MG63 (cell line): ENCODE results near the gene URB2. TPM values are rescaled to one million over a fixed set of nuclear protein-coding genes. Genes with fewer than 3 reads are reported as not detected.
"Not testable (repeated sequence)": the region's sequence is repeated elsewhere in the genome, so short reads cannot be mapped to it uniquely, and the experiment has no call there.

Experiments used
- DNase-seq: peaks from one replicate; pipeline ENCODE4 v3.0.0-alpha.2; 2020
- H3K27me3 ChIP-seq: fragments of 250-450 bp; sonication (Bioruptor Pico); 2 replicates; pipeline ENCODE4 v1.5.1; 2020; ENCODE audit warnings: mild to moderate bottlenecking, moderate library complexity
- H3K36me3 ChIP-seq: fragments of 250-450 bp; sonication (Bioruptor Pico); 2 replicates; pipeline ENCODE4 v1.5.1; 2020; ENCODE audit warnings: mild to moderate bottlenecking, moderate library complexity
- H3K4me3 ChIP-seq: fragments of 250-450 bp; sonication (Bioruptor Pico); 2 replicates; pipeline ENCODE4 v1.5.1; 2020; ENCODE audit warnings: mild to moderate bottlenecking, moderate library complexity
- H3K9me3 ChIP-seq: fragments of 250-450 bp; sonication (Bioruptor Pico); 2 replicates; pipeline ENCODE4 v1.5.1; 2020; ENCODE audit warnings: mild to moderate bottlenecking, moderate library complexity
- total RNA-seq: library from RNA; depleted of rRNA; stranded (reverse); fragments of >200 nt; shearing (Covaris generic); gene quantifications from 2 replicates; pipeline ENCODE4 v1.2.3, GENCODE V29; 2014; ENCODE audit warnings: low replicate concordance; rRNA removed

The URB2 gene
- 19.8 and 21.3 TPM in 2 replicates for total RNA-seq

DNA sequence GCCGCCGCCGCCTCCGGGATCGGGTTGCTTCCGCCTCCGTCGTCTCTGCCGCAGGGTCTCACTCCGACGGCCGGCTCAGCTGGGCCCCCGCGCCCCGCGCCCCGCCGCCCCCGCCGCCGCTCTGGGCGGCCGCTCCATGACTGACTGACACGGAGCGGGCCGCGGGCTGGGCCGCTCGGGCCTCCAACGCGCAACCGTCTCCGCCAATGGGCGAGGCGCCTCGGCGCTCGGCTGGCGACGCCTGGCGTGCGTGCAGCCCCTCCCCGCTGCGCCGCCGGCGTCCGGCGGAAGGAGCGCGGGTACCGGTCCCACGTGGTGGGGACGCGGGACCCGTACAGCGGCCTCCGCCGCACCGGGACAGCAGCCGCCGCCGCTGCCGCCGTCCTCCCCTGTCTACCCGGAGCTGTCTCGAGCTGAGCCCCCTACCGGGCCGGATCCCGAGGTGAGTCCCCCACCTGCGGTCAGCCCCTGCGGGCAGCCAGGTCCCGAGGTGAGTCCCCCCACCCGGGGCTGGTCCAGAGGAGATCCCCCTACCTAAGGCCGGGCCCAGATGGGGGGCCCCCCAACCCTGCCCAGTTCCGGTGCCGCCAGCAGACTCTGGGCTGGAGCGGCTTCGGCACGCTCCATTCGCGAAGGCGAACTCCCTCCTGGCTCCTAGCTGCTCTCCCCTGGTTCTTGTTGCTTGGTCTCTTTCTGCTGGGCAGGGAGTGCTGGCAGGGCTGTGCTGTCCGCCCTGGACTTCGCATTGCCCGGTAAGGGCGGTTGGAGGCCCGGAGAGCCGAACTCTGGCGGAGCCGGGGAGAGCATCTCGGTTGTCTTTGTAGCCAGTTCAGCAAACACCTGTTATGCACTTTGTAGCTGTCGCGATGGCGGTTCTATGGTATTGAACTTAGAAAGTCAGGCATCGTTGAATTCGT, at the start of gene URB2, which contains the start of gene TAF5L:
TSS of gene URB2 (plus strand) at position 333 of the 917 bp plus-strand sequence. CDS start 1,387 bp downstream, outside the sequence.
TSS of gene TAF5L (minus strand) at position 208 of the 917 bp plus-strand sequence. CDS start 11,640 bp downstream, outside the sequence.
- Histone ChIP-seq H3K9me3 (no peaks in the 10 kb centered on the region), H3K36me3 (peaks cover 40% of the 10 kb centered on the region), H3K4me3 (peak within 1 kb of the TSS; percentile 96), H3K27me3 (no peaks in the 10 kb centered on the region)
- DNase-seq = peak; percentile 94

DNA sequence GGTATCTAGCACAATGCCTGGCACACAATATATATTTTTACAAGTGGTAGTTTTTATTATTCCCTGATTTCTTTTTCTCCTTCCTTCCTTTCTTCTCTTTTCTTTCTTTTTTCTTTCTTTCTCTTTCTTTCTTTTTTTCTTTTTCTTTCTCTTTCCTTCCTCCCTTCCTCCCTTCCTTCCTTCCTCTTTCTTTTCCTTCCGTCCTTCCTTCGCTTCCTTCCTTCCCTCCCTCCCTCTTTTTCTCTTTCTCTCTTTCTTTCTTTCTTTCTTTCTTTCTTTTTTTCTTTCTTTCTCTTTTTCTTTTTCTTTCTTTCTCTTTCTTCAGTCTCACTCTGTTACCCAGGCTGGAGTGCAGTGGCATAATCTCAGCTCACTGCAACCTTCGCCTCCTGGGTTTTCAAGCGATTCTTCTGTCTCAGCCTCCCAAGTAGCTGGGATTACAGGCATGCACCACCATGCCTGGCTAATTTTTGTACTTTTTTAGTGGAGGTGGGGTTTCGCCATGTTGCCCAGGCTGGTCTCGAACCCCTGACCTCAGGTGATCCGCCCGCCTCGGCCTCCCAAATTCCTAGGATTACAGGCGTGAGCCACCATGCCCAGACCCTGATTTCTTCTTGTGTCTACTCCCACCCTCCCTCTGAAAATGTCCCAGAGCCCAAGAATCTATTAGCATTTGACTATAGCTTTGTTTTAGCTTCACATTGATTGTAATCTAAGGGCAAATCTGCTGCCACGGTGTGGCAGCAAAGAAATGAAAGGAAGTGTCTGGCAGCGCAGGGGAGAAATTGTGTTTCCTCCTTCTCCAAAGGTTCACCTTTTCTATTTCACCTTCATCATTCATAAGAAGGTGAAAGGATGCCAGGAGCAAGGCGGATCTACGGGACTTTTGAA, 47.6 kb upstream of the URB2 start:
- Histone ChIP-seq H3K27me3 (no peaks in the 10 kb centered on the region; the same call in 1 of the 2 replicates), H3K36me3 (no peaks in the 10 kb centered on the region), H3K4me3 (no peak overlapping the region), H3K9me3 (no peaks in the 10 kb centered on the region)
- DNase-seq = no peak

DNA sequence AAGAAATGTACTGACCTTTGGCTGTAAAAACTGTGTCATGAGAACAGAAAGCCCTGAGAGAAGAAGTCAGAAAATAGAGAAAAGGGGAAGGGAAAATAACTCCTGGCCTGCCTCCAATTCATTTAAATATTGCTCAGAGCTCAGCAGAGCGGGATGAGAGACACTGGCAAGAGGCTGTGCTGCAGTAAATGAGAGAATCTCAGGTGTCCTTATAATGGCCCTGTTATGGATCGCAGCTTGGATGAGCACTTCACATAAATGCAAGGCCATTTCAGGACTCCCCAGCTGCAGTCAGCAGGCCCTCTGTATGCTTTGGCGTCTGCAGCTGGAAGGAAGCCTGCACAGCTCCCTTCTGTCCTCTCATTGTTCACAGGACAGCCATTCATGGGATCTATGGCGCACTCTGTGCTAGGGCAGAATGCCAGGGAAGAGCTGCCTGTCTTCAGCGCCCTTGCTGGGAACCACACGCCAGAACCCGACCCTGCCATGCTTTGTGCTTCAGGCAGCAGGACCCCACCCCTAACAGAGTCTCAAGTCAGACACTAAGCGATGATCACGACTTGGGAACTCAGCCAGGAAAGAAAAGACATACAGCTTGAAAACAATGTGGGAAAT, 46.9 kb upstream of the URB2 start:
- no peak overlapping the region for H3K4me3 ChIP-seq
- no peaks in the 10 kb centered on the region for H3K9me3 ChIP-seq
- H3K27me3 ChIP-seq = no peaks in the 10 kb centered on the region; the same call in 1 of the 2 replicates
- H3K36me3 ChIP-seq = no peaks in the 10 kb centered on the region
- peak; percentile 19 for DNase-seq

DNA sequence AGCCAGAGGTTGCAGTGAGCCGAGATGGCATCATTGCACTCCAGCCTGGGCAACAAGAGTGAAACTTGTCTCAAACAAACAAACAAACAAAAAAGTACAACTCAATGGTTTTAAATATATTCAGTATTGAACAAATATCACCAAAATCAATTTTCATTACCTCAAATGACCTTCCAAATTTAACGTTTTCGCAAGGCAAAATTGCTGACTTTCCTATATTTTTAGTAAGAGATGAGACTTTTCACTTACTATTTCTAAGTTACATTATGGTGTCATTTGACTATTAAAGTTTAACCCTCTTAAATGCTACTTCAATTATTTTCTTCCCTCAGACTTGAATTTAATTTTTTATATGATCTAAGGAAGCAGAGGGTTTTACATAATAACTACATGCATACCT, 44.6 kb upstream of the URB2 start:
- H3K36me3 ChIP-seq = no peaks in the 10 kb centered on the region

DNA sequence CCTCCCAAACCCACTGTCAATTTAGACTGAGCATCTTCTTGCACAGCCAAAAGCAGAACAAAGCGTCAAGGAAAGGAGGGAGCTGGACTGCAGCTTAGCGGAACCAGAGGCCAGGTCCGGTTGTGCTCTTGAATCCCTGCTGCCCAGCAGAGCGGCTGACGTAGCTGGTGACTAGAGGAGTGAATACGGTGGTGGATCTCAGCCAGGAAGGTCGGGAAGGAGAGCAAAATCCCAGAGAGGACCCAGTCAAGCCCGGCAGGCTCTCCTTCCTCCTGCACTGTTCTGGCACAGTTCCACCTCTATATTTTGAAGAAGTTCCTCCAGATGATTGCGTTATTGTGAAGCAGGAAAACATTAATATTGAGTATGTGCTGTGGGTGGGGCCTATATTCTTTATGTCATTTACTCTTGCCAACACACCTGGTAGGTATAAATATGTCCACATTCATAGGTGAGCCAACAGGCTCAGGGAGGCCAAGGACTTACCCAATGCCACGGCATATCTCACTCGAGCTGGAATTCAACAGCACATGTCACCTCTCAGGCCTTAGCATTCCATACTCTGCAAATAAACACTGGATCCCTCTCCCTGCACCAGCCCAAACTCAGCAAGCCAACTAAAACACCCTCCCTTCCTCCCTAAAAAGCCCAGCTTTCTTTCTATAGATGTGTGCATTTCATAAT, 43.9 kb upstream of the URB2 start:
- H3K27me3 ChIP-seq = no peaks in the 10 kb centered on the region; the same call in 1 of the 2 replicates
- H3K4me3 ChIP-seq = no peak overlapping the region
- H3K9me3 ChIP-seq = no peaks in the 10 kb centered on the region
- H3K36me3 ChIP-seq = no peaks in the 10 kb centered on the region
- no peak for DNase-seq

More for the DNA sequence above, 44.6 kb upstream of the URB2 start:
- Histone ChIP-seq H3K4me3 (no peak overlapping the region), H3K9me3 (no peaks in the 10 kb centered on the region), H3K27me3 (no peaks in the 10 kb centered on the region; the same call in 1 of the 2 replicates)
- DNase-seq = no peak

DNA sequence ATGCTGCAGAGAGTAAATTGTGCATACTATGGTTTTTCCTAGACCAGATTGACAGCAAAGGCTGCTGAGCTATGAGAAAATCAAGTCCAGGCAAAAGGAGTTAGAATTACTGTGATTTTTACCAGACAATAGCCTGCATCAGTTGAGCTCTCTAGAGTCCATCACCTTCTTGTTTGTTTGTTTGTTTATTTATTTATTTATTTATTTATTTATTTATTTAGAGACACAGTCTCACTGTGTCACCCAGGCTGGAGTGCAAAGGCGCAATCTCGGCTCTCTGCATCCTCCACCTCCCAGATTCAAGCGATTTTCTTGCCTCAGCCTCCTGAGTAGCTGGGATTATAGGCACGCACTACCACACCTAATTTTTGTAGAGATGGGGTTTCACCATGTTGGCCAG, 43.3 kb upstream of the URB2 start:
- H3K9me3 ChIP-seq = no peaks in the 10 kb centered on the region
- H3K4me3 ChIP-seq = no peak overlapping the region
- H3K36me3 ChIP-seq = no peaks in the 10 kb centered on the region
- no peak for DNase-seq
- H3K27me3 ChIP-seq = no peaks in the 10 kb centered on the region; the same call in 1 of the 2 replicates

DNA sequence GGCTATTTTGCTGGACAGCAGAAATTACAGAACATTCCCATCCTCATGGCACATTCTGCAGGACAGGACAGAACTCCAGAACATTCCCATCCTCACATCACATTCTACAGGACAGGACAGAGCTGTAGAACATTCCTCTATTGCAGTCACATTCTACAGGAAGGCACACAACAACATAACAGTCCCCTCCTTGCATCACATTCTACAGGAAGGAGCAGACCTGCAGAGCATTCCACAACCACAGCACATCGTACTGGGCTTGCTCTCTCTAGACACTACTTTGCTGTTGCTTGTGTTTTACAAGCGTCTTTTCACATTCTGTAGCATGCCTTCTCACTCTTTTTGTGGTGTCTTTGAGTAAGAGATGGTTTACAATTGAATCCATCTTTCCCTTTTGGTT, 40.7 kb upstream of the URB2 start:
- H3K4me3 ChIP-seq = no peak overlapping the region
- no peaks in the 10 kb centered on the region for H3K36me3 ChIP-seq
- DNase-seq = no peak
- no peaks in the 10 kb centered on the region for H3K27me3 ChIP-seq
- no peaks in the 10 kb centered on the region for H3K9me3 ChIP-seq

DNA sequence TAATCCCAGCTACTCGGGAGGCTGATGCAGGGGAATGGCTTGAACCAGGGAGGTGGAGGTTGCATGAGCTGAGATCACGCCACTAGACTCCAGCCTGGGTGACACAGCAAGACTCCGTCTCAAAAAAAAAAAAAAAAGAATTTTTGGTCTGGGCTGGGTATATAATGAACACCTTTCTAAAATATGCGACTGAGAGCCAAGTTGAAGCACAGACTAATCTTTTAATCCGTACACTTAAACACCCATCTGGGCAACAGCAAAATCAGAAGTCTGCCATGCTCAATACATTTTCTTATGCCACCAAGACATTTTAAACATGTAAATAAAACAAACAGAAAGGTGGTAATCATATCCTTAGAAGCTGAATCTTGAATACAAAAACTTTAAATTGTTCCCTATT, 35.9 kb upstream of the URB2 start:
- H3K9me3 ChIP-seq = no peaks in the 10 kb centered on the region
- H3K27me3 ChIP-seq = no peaks in the 10 kb centered on the region
- DNase-seq = no peak
- H3K4me3 ChIP-seq = no peak overlapping the region
- peaks cover 24% of the 10 kb centered on the region for H3K36me3 ChIP-seq

DNA sequence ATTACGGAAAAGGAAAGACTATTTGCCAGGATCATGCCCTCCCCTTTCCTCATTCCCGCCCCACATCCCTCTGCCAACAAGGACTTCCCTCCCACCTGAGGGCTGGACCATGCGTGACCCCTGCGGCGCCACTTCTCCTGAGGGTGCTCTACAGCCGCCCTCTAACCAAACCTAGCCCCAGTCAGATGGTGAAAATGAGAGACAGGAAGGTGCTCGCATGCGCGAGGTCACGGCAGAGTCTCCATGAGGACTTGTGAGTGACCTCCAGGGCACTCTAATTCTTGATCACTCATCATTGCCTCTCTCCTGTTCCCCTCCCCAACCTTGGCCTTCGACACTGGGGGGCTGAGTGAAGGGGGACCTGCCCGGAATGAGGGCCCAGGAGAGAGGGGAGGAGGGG, 32.2 kb upstream of the URB2 start:
- Histone ChIP-seq H3K27me3 (no peaks in the 10 kb centered on the region), H3K9me3 (no peaks in the 10 kb centered on the region), H3K36me3 (peaks cover 30% of the 10 kb centered on the region), H3K4me3 (no peak overlapping the region)
- DNase-seq = no peak

DNA sequence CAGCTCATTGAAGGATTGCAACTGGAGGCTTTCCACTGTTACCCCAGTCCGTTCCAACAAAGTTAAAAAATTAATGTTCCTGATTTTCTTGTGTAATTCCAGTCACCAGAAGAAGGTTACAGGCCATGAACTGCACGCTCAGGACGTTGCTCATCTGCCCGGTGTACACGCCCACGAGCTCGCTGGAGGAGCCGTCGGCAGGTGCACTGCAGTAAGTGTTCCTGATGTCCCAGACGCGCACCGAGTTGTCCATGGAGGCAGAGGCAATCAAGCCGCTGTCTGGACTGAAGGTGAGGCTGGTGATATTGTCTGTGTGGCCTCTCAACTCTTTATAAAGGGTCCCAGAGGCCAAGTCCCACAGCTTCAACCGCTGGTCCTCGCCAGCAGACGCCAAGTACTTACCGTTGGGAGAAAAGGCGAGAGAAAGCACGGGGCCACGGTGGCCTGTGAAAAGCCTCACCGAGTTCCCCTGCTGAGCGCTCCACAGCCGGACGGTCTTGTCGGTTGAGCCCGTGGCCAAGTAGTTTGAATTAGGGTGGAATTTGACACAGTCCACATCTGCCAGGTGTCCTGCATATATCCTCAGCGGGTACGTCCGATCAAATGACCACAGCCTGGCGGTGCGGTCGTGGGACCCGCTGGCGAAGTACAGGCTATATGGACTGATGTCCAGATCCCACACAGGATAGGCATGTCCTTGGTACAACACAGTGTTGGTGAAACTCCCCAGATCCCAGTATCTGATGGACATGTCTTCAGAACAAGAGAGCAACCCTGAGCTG, 31.6 kb upstream of the URB2 start:
- Histone ChIP-seq H3K4me3 (no peak overlapping the region), H3K36me3 (peaks cover 32% of the 10 kb centered on the region), H3K27me3 (no peaks in the 10 kb centered on the region), H3K9me3 (no peaks in the 10 kb centered on the region)
- DNase-seq = no peak

DNA sequence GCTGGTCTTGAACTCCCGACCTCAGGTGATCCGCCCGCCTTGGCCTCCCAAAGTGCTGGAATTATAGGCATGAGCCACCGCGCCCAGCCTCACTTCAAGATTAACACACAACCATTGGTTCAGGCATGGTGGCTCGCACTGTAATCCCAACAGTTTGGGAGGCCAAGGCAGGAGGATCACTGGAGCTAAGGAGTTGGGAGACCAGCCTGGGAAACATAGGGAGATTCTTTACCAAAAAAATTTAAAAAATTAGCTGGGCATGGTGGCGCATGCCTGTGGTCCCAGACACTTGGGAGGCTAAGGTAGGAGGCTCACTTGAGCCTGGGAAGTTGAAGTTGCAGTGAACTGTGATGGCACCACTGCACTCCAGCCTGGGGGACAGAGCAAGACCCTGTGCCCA, 30.2 kb upstream of the URB2 start:
- not testable (repeated sequence) for H3K9me3 ChIP-seq, DNase-seq, H3K4me3 ChIP-seq, H3K27me3 ChIP-seq
- peaks cover 46% of the 10 kb centered on the region for H3K36me3 ChIP-seq

DNA sequence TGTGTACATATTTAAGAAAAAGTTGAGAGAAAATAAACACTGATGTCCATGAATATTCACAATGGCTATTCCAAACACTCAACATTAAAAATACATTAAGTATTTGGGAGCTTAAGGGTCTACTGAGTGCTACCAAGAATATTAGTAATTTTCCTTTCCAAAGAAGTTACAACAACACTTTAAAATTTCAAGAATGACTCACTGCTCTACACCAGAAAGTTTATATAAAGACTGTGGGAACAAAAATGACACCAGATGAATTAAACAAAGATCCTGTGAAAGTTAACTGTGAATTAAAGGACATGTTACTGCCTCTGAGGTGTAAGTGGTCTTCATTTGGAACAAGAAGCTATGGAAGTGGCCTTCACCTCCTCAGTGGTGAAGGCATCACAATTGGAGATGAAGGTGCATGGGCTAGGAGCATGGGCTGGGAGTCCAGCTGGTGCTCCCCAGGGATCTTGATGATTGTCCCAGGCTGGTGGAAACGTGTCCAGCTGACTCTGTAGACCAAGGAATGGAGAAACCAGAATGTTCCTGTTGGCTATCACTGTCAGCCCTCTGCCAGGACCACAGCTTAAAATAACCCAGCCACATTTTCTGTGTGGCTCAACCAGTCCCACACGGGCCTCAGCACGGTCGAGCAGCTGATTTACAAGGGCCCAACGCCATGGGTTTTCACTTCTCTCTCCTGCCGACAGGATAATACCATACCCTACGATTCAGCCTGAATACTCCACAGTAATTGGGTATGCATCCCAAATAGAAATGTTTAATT, 28.9 kb upstream of the URB2 start:
- peaks cover 53% of the 10 kb centered on the region for H3K36me3 ChIP-seq
- DNase-seq = peak; percentile 70
- H3K9me3 ChIP-seq = no peaks in the 10 kb centered on the region
- H3K4me3 ChIP-seq = no peak overlapping the region
- H3K27me3 ChIP-seq = no peaks in the 10 kb centered on the region

DNA sequence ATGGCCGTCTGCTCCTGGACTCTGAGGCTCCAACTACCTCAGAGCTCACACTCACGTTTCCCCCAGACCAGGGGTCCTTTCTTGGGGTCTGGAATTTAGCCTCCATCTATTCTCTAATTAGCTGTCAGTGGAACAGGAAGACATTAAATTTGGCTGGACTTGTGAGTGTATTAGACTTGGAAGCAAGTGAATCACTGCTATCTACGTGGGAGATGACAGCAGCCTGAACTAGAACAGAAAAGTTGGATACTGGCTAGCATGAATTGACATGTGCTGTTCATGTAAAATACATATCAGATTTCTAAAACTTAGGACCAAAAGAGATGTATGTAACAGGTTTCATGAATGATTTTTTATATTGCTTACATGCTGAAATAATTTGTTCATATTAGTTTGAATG, 28.2 kb upstream of the URB2 start:
- peaks cover 56% of the 10 kb centered on the region for H3K36me3 ChIP-seq
- no peaks in the 10 kb centered on the region for H3K27me3 ChIP-seq
- H3K9me3 ChIP-seq = no peaks in the 10 kb centered on the region
- no peak overlapping the region for H3K4me3 ChIP-seq
- DNase-seq = no peak

DNA sequence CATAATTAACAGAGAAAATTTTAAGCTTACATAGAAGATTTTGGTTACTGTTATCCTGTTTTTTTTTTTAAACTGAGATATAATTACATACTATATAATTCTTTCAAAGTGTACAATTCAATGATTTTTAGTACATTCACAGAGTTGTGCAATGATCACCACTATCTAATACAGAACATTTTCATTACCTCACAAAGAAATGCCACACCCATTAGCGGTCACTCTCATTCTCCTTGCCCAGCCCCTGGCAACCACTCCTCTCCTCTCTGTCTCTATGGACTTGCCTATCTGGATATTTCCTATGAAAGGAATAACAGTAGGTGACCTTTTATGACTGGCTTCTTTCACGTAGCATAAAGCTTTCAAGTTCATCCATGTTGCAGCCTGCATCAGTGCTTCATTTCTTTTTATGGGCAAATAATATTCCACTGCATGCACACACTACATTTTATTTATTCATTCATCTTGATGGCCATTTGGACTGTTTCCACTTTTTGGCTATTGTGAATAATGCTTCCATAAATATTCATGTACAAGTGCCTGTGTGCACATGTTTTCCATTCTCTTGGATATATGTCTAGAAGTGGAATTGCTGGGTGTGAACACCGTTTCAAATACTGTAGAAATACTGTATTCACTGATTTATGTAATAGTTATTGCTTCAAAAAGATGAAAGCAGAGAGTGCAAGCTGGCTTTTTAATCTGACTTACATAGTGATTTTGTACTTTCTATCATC, 26.7 kb upstream of the URB2 start:
- peaks cover 62% of the 10 kb centered on the region for H3K36me3 ChIP-seq
- no peaks in the 10 kb centered on the region for H3K9me3 ChIP-seq
- no peak overlapping the region for H3K4me3 ChIP-seq
- DNase-seq = no peak
- H3K27me3 ChIP-seq = no peaks in the 10 kb centered on the region
